Lung microvascular endothelial cell (primary cell): ENCODE data around the gene LRRC74B. TPM values are rescaled to one million over a fixed set of nuclear protein-coding genes. Genes with fewer than 3 reads are reported as not detected.
"Not testable (repeated sequence)": the region's sequence is repeated elsewhere in the genome, so short reads cannot be mapped to it uniquely, and the experiment has no call there.

Experiments
- DNase-seq, 2 donors: peaks; one replicate each; pipeline versions ENCODE4 v3.0.0 to v3.0.0-alpha.2; 2010; ENCODE audit warnings: low read depth in 2 of 2
- total RNA-seq: library from RNA; depleted of rRNA; stranded (reverse); fragments of >200 nt; gene quantifications from 2 replicates; pipeline ENCODE4 v1.2.1, GENCODE V29; 2014

LRRC74B gene
- total RNA-seq, 1 donor from 2014 or later: not detected

DNA sequence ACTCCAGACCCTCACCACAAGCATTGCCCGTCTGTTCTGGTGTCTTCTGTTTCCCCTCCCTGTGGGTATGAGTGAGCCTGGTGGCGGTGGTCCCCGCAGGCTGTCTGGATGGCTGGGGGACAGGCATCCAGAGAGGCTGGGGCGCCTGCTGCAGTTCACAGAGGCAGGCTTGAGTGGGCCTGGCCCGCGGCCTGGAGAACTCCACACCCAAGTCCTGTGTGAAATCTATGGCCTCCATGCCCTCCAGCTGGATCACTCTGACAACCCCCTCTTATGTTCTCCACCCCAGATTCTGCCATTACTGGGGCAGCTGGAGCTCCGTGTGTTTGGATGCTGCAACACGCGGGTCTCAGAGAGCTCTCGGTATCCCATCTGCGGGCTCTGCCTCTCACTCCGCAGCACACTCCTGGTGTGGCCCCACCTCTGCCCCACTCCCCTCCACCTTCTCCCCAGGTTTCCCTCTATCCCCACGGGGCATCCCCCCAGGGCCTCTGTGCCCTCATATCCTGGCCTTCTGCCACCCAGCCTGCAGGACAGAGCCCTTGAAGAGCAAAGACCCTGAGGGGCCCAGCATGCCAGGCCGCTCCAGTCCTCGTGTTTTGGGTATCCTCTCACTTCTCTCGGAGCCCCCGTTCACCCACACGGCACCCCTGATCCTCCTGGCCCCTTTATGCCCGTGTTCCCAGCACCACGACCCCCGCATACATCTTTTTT lies 31.3 kb downstream of the LRRC74B start:
- DNase-seq: no peak

DNA sequence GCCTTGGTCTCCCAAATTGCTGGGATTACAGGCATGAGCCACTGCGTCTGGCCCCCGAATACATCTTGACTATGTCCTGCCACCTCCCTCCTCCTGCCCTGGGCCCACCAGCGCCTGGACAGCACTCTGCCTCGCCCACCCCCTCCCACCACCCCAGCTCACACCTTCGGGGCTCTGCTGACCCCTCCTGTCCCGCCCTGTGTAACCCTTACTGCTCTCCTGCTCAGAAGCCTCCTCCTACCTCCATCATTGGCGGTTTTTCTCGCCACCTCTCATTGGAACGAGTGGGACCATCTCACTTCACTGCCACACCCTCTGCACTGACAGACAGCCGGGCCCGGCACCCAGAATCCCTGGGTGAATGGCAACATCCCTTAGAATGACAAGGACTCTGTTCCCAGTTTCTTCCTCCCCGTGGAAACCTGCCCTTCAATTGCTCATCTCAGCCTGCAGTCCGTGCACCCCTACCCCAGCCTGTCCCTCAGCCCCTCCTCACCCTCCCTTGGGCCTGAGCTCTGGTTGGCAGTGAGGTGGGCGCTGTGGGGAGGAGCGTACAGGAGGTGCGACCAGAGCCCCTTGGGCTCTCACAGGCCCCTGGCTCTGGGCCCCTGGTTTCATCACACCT lies 32.2 kb downstream of the LRRC74B start:
- DNase-seq: no peak

DNA sequence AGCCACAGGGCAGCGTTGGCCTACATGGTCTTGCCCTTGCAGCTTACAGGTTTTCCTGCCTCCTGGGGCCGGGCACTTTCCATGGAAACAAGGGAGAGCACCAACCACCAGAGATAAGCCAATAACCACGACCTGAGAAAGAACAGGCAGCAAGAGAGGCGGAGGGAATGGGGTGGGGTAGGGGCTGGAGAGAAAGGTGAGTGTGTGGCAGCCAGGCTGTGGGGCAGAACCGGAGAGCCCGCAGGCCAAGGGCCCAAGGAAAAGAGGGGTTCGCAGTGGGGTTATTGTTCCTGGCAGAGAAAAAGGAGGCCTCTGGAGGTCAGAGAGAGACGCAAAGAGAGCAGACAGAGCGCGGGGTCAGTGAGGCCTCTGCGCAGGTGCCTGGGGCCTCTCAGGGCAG lies 33.2 kb downstream of the LRRC74B start:
- DNase-seq: no peak

DNA sequence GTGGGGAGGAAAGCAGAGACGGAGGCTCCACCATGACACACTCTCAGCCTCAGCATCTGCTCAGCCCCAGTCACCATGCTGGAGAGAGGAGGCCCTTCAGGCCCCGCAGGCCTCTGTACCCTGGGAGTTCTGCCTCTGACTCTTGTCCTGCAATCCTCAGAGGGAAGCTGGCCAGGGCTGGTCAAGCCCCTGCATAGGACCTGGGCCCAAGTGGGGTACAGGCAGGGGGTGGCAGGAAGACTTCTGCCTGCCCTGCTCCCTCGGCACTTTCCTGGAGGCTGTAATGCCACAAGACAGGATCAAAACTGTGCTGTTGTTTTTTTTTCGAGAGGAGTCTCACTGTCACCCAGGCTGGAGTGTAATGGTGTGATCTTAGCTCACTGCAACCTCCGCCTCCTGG lies 33.7 kb downstream of the LRRC74B start:
- no peak for DNase-seq

DNA sequence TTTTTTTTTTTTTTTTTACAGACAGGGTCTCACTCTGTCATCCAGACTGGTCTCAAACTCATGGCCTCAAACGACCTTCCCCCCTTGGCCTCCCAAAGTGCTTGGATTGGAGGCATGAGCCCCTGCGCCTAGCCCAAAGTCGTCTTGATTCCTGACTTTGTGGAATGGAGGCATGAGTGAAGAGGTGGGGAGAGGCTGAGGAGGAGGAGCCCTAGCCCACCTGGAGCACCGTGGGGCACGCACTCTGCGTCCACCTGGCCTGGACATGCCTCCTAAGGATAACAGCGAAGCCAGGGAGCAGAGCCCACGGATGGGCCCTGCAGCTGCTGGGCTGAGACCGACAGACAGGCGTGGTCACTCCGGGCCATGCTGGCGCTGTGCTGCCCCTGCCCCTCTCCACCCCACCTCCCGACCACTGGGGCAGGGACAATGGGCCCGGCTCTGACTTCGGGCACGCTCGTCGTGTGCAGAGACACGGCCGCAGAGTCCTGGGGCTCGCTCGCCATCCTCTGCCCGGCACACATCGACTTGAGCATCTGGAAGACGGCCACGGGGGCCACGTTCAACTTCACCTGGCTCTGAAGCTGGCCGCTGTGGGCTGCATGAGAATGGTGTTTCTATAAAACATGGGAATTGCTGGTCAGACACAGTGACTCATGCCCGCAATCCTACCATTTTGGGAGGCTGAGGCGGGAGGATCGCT lies 34.8 kb downstream of the LRRC74B start:
- no peak for DNase-seq

DNA sequence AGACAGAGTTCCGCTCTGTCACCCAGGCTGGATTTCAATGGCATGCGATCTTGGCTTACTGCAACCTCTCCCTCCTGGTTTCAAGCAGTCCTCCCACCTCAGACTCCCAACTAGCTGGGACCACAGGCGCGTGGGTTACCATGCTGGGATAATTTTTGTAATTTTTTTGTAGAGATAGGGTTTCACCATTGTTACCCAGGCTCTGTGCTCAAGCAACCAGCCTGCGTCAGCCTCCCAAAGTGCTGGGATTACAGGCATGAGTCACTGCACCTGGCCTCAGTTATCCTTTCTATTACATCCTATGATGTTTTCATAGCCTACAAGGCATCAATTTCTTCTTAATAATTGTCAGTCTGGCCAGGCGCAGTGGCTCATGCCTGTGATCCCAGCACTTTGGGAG lies 36.5 kb downstream of the LRRC74B start:
- DNase-seq: no peak

DNA sequence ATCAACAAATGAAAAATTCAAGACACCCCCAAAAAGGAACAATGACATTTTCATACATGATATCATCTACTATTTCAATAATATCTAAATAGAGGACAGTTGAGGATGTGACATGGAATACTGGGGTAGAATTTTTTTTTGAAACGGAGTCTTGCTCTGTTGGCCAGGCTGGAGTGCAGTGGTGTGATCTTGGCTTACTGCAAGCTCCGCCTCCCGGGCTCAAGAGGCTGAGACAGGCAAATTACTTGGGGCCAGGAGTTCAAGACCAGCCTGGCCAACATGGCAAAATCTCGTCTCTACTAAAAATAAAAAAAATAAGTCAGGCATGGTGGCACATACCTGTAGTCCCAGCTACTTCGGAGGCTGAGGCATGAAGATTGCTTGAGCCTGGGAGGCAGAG lies 41.4 kb downstream of the LRRC74B start:
- DNase-seq: no peak

DNA sequence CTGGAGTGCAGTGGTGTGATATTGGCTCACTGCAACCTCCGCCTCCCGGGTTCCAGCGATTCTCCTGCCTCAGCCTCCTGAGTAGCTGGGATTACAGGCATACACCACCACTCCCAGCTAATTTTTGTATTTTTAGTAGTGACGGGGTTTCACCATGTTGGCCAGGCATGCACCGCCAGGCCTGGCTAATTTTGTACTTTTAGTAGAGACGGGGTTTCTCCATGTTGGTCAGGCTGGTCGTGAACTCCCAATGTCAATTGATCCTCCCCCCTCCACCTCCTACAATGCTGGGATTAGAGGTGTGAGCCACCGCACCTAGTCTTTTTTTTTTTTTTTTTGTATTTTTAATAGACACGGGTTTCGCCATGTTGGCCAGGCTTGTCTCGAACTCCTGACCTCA lies 42.2 kb downstream of the LRRC74B start:
- DNase-seq: not testable (repeated sequence)

DNA sequence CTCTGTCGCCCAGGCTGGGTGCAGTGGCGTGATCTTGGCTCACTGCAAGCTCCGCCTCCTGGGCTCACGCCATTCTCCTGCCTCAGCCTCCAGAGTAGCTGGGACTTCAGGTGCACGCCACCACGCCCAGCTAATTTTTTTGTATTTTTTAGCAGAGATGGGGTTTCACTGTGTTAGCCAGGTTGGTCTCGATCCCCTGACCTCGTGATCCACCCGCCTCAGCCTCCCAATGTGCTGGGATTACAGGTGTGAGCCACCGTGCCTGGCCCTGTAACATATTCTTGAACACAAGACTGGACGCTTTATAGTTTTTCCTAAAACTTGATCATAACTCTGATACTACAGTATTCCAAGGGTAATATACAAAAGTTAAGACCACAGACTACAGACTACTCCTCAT lies 45.5 kb downstream of the LRRC74B start:
- not testable (repeated sequence) for DNase-seq

DNA sequence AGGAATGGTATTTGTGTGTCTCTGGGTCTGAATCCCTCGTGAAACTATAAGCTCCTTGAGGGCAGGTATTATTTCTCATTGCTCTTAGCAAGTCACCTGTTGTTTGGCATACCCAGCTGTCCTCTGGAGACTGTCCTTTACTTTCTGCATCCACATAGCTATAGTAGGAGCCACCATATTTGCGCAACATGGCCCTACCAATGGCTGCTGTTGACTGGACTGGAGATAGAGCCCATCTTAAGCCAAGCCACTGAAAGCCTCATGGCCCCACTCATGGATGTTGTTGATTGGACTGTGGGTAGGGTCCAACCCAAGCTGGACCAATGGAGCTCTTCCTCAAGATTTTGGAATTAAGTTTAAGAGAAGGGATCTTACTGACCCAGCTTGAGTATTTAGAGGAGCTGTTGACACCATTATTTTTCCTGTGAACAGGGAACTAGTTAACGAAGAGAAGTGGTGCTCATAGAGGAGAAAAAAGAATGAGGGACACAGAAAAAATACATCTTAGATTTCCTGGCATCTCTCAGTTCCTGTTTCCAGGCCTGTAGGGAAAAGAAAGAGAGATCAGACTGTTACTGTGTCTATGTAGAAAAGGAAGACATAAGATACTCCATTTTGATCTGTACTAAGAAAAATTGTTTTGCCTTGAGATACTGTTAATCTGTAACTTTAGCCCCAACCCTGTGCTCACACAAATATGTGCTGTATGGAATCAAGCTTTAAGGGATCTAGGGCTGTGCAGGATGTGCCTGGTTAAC lies 47.2 kb downstream of the LRRC74B start:
- no peak for DNase-seq

DNA sequence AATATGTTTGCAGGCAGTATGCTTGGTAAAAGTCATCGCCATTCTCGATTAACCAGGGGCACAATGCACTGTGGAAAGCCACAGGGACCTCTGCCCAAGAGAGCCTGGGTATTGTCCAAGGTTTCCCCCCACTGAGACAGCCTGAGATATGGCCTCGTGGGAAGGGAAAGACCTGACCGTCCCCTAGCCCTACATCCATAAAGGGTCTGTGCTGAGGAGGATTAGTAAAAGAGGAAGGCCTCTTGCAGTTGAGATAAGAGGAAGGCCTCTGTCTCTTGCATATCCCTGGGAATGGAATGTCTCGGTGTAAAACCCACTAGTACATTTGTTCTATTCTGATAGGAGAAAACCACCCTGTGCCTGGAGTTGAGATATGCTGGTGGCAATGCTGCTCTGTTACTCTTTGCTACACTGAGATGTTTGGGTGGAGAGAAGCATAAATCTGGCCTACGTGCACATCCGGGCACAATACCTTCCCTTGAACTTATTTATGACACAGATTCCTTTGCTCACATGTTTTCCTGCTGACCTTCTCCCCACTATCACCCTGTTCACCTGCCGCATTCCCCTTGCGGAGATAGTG lies 47.9 kb downstream of the LRRC74B start:
- DNase-seq: not testable (repeated sequence)

DNA sequence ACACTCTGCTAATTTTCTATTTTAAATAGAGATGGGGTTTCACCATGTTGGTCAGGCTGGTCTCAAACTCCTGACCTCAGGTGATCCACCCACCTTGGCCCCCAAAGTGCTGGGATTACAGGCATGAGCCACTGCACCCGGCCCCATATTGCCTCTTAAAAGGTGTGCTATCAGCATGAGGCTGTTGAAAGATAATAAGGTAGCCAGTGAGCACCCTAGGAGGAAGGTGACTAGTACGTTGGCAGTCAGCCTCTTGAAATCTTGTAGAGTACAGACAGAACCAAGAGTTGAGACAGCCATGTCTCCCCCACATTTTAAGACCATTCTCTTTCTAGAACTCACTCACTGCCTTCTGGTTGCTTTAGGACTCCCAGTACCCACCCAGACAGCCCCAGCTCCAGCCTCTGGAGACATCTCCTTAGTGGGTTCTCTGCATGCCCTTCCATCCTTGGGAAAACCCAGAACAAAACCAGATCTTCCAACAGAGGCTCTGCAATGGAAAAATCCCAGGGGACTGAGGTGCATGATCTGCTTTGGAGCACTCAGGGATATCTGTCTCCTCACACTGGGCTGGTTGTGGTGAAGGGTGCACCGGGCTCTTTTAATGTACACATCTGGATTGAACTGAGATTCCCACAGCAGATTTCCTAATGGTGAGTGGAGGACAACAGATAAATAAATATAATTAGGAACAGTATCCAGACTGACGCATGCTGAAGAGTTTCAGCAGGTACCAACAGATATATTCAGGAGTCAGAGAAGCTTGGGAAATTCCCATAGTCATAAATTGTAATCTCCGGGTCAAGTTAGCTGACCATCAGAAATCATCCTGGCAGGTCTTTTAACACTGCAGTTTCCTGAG lies 49.4 kb downstream of the LRRC74B start:
- DNase-seq: no peak

DNA sequence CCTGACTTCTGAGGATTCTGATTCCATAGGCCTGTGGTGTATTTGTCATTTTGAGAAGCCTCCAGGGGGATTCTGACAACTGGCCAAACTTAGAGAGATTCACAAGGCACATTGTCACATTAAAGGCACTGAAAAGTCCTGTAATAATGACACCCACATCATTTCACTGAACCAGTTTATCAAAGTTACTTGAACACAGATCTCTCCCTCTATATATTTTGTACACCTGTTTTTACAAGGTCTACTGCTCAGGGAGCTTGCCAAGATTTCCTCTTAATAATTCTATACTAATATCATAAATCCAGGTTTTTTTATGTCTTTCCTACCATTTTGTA lies 50.0 kb downstream of the LRRC74B start:
- no peak for DNase-seq

DNA sequence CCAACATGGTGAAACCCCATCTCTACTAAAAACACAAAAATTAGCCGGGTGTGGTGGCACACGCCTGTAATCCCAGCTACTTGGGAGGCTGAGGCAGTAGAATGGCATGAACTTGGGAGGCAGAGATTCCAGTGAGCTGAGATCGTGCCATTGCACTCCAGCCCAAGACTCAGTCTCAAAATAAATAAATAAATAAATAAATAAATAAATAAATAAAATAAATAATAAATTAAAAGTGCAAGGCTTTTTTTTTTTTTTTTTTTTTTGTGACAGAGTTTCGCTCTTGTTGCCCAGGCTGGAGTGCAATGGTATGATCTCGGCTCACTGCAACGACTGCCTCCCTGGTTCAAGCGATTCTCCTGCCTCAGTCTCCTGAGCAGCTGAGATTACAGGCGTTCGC lies 51.1 kb downstream of the LRRC74B start:
- DNase-seq: not testable (repeated sequence)

DNA sequence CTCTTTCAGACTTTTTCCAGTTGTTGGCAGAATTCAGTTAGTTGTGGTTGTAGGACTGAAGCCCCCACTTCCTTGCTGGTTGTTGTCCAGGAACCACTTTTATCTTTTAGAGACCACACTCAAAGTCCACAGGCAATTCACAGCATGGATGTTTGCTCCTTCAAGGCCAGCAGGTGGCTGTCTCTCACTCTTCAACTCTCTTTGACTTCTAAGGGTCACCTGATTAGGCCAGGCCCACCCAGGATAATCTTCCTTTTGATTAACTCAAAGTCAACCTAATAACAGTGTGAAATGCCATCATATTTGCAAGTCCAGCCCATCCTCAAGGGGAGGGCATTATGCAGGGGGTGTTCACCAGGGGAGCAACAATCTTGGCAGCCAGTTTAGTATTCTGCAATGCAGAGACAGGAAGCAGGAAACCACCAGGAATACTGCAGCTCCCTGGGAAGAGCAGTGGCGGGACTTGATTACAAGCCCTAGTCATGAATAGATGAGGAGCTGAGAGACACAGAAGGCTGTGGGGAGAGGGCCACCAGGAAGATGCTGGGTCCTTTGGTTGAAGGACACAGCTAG lies 52.4 kb downstream of the LRRC74B start:
- peak in 1 of 2 donors; percentile 52 for DNase-seq

DNA sequence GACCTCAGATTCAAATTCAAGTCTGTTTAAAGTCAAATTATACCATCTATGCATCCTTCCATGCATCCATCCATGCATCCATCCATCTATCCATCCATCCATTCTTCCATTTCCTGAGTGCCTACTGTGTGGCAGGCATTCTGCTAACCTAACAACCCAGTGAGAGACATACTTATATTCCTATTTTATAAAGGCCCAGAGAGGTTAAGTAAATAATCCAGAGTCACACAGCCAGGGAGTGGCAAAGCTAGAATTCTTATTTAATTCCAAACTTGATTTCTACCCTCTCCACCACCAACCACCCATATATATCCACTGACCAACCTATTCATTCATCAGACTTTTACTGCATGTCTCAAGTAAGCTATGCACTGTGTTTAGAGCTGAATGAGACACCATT lies 53.8 kb downstream of the LRRC74B start:
- DNase-seq: no peak

DNA sequence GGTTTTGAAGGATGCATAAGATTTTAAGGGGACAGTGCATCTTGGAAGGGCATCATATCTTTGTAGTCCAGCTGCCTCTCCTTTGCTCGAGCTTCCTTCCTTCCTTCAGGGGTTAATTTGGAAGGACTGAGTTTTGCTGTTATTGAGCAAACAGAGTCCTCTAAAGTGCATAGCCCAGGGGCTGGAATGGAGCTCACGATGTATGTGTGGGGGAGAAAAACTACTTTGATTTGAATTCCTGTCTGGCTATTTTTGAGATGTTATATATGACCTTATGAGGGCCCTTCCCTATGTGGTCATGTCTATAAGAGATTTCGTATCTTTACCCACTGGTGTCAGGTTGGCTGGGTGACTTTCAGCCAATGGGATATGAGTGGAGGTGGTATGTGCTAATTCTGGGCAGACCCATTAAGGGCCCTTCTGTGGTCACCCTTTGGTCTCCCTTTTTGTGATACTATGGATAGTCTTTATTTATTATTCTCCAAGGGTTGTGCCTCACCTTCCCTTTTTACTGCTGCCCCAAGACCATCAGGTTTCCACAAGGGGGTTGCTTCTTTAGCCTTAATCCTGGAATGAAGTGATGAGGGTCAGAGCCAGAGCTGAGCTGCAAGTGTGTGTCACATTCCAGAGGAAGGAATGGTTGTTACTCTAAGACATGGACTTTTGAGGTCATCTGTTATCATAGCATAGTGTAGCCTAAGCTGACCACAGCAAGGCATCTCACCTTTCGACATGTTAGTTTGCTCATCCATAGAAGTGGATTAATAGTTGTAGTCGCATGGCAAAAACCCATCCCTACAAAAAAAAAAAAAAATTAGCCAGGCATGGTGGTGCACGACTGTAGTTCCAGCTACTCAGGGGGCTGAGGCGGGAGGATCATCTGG lies 54.6 kb downstream of the LRRC74B start:
- DNase-seq: no peak

DNA sequence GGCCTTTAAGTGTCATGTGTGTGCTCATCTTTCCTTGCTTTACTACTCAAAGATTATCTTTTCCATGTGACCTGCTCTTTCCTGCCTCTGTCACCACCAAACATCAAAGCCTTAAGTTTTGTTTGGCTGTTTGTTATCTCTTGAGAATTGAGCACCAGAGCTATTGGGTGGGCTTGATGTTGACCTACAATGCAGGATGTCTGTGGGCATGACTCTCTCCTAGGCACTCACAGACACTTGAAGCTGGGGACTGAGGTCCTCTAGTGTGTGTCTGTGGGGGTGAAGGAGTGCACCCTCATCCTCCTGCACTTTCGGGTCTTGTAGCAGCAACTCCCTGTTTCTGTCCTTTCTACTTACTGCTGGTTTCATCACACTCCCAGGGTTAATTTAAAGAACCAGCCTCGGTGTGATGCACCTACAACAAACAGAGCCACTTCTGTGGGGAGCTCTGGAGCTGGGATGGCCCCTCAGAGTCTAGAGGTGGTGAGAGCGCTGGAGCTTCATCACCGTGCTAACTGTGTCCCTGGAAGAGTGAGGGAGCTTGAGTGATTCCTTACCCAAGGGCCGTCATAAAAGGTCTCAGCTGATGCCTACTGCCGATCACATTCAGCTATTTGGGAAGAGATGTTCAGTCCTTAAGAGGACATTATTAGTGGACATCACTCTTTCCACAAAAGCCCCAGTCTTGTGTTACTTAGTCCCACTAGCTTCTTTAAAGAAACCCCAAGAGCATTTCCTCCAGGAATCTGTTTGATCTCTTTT lies 56.3 kb downstream of the LRRC74B start:
- DNase-seq: no peak
